ENCODE data around the gene ARHGEF19. TPM values are rescaled to one million over a fixed set of nuclear protein-coding genes. Genes with fewer than 3 reads are reported as not detected.

ARHGEF19 gene
- total and polyA plus RNA-seq, 9 of the 15 experiments (the other 6 are each of a cell fraction or from before 2014, with no cell fraction given), result 0.73 to 21.0 (median 5.2) TPM

DNA sequence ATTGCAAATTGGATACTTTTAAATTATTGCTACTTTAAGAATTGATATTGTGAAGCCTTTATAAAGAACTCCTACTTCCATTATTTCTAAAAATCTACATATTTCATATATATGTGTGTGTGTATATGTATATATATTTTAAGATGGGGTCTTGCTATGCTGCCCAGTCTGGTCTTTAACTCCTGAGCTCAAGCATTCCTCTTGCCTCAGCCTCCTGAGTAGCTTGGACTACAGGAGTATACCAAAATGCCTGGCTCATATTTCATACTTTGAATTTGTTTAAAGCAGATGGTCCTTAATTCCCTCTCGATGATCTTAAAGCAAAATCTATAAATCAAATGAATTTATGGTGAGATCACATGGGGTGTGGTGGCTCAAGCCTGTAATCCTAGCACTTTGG is 49.6 kb upstream of the ARHGEF19 start:
- TF ChIP-seq KLF1 (tag; IDR thresholded peaks at IDR 0.05), result no peak
- TF ChIP-seq ZNF174 (CRISPR knock-in tag; IDR thresholded peaks at IDR 0.05), result no peak
- no peak for TF ChIP-seq CBX5 (IDR thresholded peaks at IDR 0.05; ENCODE audit: borderline replicate concordance, low read depth)
- TF ChIP-seq ZKSCAN8 (CRISPR knock-in tag; IDR thresholded peaks at IDR 0.05), result no peak
- TF ChIP-seq NFRKB (IDR thresholded peaks at IDR 0.05; ENCODE audit: low read depth), result no peak
- no peak for TF ChIP-seq ZNF586 (CRISPR knock-in tag; conservative IDR thresholded peaks at IDR 0.05)
- TF ChIP-seq SMAD2 (IDR thresholded peaks at IDR 0.05; ENCODE audit: low read depth, low read length), result no peak
- no peak for TF ChIP-seq ZNF311 (CRISPR knock-in tag; IDR thresholded peaks at IDR 0.05)
- no peak for TF ChIP-seq TARDBP (IDR thresholded peaks at IDR 0.05)
- TF ChIP-seq SREBF2 (CRISPR knock-in tag; IDR thresholded peaks at IDR 0.05), result no peak
- TF ChIP-seq RBM25 (IDR thresholded peaks at IDR 0.05; ENCODE audit: low read depth, low read length, severe bottlenecking), result peak; percentile 48
- TF ChIP-seq SIN3B (IDR thresholded peaks at IDR 0.05; ENCODE audit: low read depth), result no peak
- TF ChIP-seq ZNF121 (CRISPR knock-in tag; conservative IDR thresholded peaks at IDR 0.05), result peak; percentile 77
- TF ChIP-seq SETDB1 (IDR thresholded peaks at IDR 0.05; ENCODE audit: low read length), result no peak
- no peak for TF ChIP-seq ZNF764 (CRISPR knock-in tag; IDR thresholded peaks at IDR 0.05; ENCODE audit: low read depth)
- TF ChIP-seq, protein P1, sequence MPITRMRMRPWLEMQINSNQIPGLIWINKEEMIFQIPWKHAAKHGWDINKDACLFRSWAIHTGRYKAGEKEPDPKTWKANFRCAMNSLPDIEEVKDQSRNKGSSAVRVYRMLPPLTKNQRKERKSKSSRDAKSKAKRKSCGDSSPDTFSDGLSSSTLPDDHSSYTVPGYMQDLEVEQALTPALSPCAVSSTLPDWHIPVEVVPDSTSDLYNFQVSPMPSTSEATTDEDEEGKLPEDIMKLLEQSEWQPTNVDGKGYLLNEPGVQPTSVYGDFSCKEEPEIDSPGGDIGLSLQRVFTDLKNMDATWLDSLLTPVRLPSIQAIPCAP (CRISPR knock-in tag; IDR thresholded peaks at IDR 0.05; ENCODE audit: borderline replicate concordance), result no peak
- Histone ChIP-seq H3K27ac (ENCODE audit: extremely low read depth, low read depth, low read length) (no peak overlapping the region), H3K9me1 (ENCODE audit: control insufficient read depth, insufficient read depth, low read length) (no peaks in the 10 kb centered on the region), H3K4me2 (ENCODE audit: insufficient read depth, low read length) (no peak overlapping the region), H2AFZ (ENCODE audit: low read depth, low read length) (no peak overlapping the region), H3K27me3 (ENCODE audit: control insufficient read depth in 2 of 2, insufficient read depth in 2 of 2, low read length in 2 of 2) (no peaks in the 10 kb centered on the region), H3K9me3 (replicated peaks; ENCODE audit: control insufficient read depth, insufficient read depth, low read depth, low read length) (no peaks in the 10 kb centered on the region), H4K20me1 (replicated peaks; ENCODE audit: control insufficient read depth, insufficient read depth, low read length) (peaks cover 25% of the 10 kb centered on the region), H3K79me2 (ENCODE audit: control insufficient read depth, insufficient read depth, low read length) (peaks cover 12% of the 10 kb centered on the region; the same call in 1 of the 3 replicates), H3K36me3 (ENCODE audit: control insufficient read depth, insufficient read depth, low read length) (peaks cover 4% of the 10 kb centered on the region; the same call in 1 of the 3 replicates), H3K9ac (ENCODE audit: insufficient read depth in 1 of 2, low read depth in 2 of 2, low read length in 2 of 2) (no peak overlapping the region), H3K4me1 (replicated peaks in 1 of 2; ENCODE audit: control insufficient read depth in 2 of 2, insufficient read depth in 2 of 2, low read length in 2 of 2) (peaks cover 0 to 16% of the 10 kb centered on the region in 2 experiments; a peak in 4 of 5 replicates), H3K4me3 (no peak overlapping the region)
- no TSS peak for BruUV-seq (replicated peaks)
- no peak for DNase-seq (ENCODE audit: extremely low read depth in 1 of 4, low spot score in 3 of 4)
- 90% methylated on average over 1 of the region's 1 CpG for WGBS (ENCODE audit: insufficient coverage, low coverage, missing lambda C conversion rate)
- ChIA-PET CTCF (ENCODE audit: low intra/inter-chr PET ratio) (no interaction called here), POLR2A (interaction anchor here (0.8 to 2.0 kb wide), 2 partner anchors 16 to 146 kb away, joined by 3 to 6 read pairs; no protein-coding TSS in a partner anchor)
- in situ Hi-C loops (cut with MboI) (no loop called here), intact Hi-C loops (cut with micrococcal nuclease) (no loop called here)
- no peak for FAIRE-seq
- ATAC-seq, result no peak

Data from K562 (cell line).